ENCODE results near the gene FMO4.

Gene FMO4

GRCh38 chr1:171313835-171314320, at the start of gene FMO4:
TSS of gene FMO4 (plus strand) at chr1:171314183. CDS start at chr1:171319826, 5,643 bp downstream.
- FAIRE-seq = peak; percentile 99

- FAIRE-seq = no peak
These were observed 48.3 kb upstream of the FMO4 start for GRCh38 chr1:171265686-171266085.

GRCh38 chr1:171266930-171267329, 47.1 kb upstream of the FMO4 start:
- FAIRE-seq = no peak

- FAIRE-seq = no peak
These were observed 46.6 kb upstream of the FMO4 start for GRCh38 chr1:171267391-171267790.

GRCh38 chr1:171270806-171271205, 43.2 kb upstream of the FMO4 start:
- no peak for FAIRE-seq

- FAIRE-seq = no peak
These were observed 36.4 kb upstream of the FMO4 start for GRCh38 chr1:171277534-171277933.

- FAIRE-seq = no peak
These were observed 34.7 kb upstream of the FMO4 start for GRCh38 chr1:171279234-171279633.

GRCh38 chr1:171279678-171280077, 34.3 kb upstream of the FMO4 start:
- no peak for FAIRE-seq

- no peak for FAIRE-seq
These were observed 33.4 kb upstream of the FMO4 start for GRCh38 chr1:171280599-171280998.

- FAIRE-seq = no peak
These were observed 27.8 kb upstream of the FMO4 start for GRCh38 chr1:171286032-171286705.

- FAIRE-seq = no peak
These were observed 23.4 kb upstream of the FMO4 start for GRCh38 chr1:171290621-171291020.

GRCh38 chr1:171292799-171293198, 21.2 kb upstream of the FMO4 start:
- FAIRE-seq = peak; percentile 62

GRCh38 chr1:171295383-171295782, 18.6 kb upstream of the FMO4 start:
- peak; percentile 95 for FAIRE-seq

- FAIRE-seq = no peak
These were observed 18.2 kb upstream of the FMO4 start for GRCh38 chr1:171295821-171296220.

GRCh38 chr1:171296897-171297296, 17.1 kb upstream of the FMO4 start:
- FAIRE-seq = no peak

GRCh38 chr1:171298696-171299095, 15.3 kb upstream of the FMO4 start:
- FAIRE-seq = no peak

- FAIRE-seq = no peak
These were observed 14.6 kb upstream of the FMO4 start for GRCh38 chr1:171299342-171299741.

- no peak for FAIRE-seq
These were observed 13.6 kb upstream of the FMO4 start for GRCh38 chr1:171300401-171300800.

- FAIRE-seq = no peak
These were observed 3.3 kb upstream of the FMO4 start for GRCh38 chr1:171310661-171311087.

GRCh38 chr1:171311771-171312558, 2.0 kb upstream of the FMO4 start:
- no peak for FAIRE-seq

- no peak for FAIRE-seq
These were observed 606 bp upstream of the FMO4 start for GRCh38 chr1:171313319-171313834.

GRCh38 chr1:171329251-171329650, 15.3 kb downstream of the FMO4 start:
- FAIRE-seq = no peak

- no peak for FAIRE-seq
These were observed 20.1 kb downstream of the FMO4 start for GRCh38 chr1:171334024-171334640.
